Muscle of leg (tissue), 11 donors: Measurements from ENCODE around the gene AHSA1. TPM values are rescaled to one million over a fixed set of nuclear protein-coding genes. Genes with fewer than 3 reads are reported as not detected.

Experiments used
- DNase-seq: peaks from one replicate; pipeline ENCODE4 v3.0.0; 2013
- H3K27ac ChIP-seq: one replicate; pipeline ENCODE4 v1.5.1; 2013; ENCODE audit warnings: mild to moderate bottlenecking, low read length, control low read depth
- H3K27me3 ChIP-seq: one replicate; pipeline ENCODE4 v1.6.1; 2013; ENCODE audit warnings: low read length; ENCODE audit not compliant: control insufficient read depth, insufficient read depth
- H3K36me3 ChIP-seq: one replicate; pipeline ENCODE4 v1.6.1; 2013; ENCODE audit warnings: low read length; ENCODE audit not compliant: control insufficient read depth, insufficient read depth
- H3K4me1 ChIP-seq: one replicate; pipeline ENCODE4 v1.6.1; 2013; ENCODE audit warnings: low read length; ENCODE audit not compliant: control insufficient read depth, insufficient read depth
- H3K4me3 ChIP-seq: one replicate; pipeline ENCODE4 v1.5.1; 2013; ENCODE audit warnings: low read length, control low read depth
- H3K9me3 ChIP-seq: replicated peaks from 2 replicates; pipeline ENCODE4 v1.6.1; 2013; ENCODE audit warnings: low read depth, low read length; ENCODE audit not compliant: control insufficient read depth
- WGBS: methylation state at CpG from one replicate; pipeline ENCODE4 v1.1.5; 2013; ENCODE audit warnings: missing lambda C conversion rate; ENCODE audit not compliant: insufficient coverage; 5-methylcytosine and 5-hydroxymethylcytosine counted together
- polyA plus RNA-seq, 8 donors: library from polyadenylated mRNA; unstranded; fragments of 120-200 nt; gene quantifications; one replicate each; pipeline versions ENCODE4 v1.2.1 to v1.2.3, GENCODE V29; 2013; ENCODE audit warnings: inconsistent platforms in 1 of 8, low replicate concordance in 1 of 8; ENCODE audit not compliant: insufficient read length in 8 of 8, insufficient read depth in 1 of 8
- total RNA-seq: library from RNA; stranded (reverse); fragments of 120-200 nt; gene quantifications from one replicate; pipeline ENCODE4 v1.2.4, GENCODE V29; 2013

The AHSA1 gene
- total and polyA plus RNA-seq, 9 donors = 95.0 to 133 (median 113) TPM

DNA sequence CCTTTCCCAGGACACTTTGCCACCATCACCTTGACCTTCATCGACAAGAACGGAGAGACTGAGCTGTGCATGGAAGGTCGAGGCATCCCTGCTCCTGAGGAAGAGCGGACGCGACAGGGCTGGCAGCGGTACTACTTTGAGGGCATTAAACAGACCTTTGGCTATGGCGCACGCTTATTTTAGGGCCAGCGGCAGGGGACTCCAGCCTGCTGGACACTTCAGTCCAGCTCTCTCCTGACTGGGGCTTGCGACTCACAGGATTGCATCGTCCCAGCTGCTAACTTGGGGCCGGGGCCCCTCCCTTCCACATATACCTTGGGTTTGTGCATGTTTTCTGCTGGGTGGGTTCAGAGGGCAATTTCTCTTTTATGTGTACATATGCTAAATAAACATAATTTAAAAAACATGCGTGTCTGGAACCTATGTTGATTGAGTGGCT, 11.2 kb downstream of the AHSA1 start:
- H3K36me3 ChIP-seq = peaks cover 49% of the 10 kb centered on the region

DNA sequence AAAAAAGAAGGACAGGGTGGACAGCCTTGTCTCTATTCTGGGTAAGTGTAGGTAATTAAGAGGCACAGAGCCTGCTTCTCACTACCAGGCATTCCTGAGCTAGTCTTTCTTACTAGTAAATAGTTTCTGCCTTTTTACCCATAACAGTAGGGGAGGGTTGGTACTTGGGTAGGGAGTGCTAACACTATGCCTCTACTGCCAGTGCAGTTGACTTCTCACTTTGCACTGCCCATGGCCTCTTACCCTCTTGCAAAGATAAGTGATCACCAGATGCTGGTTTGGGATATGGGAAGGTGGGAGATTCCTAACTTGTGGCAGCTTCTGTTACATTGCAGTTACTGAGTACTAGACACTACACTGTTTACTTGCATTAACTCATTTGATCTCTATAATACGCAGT, 11.6 kb downstream of the AHSA1 start:
- H3K27ac ChIP-seq = no peak overlapping the region
- no CpG with 5 or more reads among the region's 1 CpG for WGBS
- peaks cover 46% of the 10 kb centered on the region for H3K36me3 ChIP-seq
- H3K9me3 ChIP-seq = no peaks in the 10 kb centered on the region
- H3K27me3 ChIP-seq = no peaks in the 10 kb centered on the region
- H3K4me3 ChIP-seq = no peak overlapping the region
- no peak for DNase-seq
- no peaks in the 10 kb centered on the region for H3K4me1 ChIP-seq

More for the DNA sequence above, 11.2 kb downstream of the AHSA1 start:
- no peaks in the 10 kb centered on the region for H3K27me3 ChIP-seq
- no peak overlapping the region for H3K4me3 ChIP-seq
- H3K27ac ChIP-seq = no peak overlapping the region
- H3K9me3 ChIP-seq = no peaks in the 10 kb centered on the region
- DNase-seq = no peak
- 90% methylated on average over 10 of the region's 14 CpGs for WGBS
- no peaks in the 10 kb centered on the region for H3K4me1 ChIP-seq

DNA sequence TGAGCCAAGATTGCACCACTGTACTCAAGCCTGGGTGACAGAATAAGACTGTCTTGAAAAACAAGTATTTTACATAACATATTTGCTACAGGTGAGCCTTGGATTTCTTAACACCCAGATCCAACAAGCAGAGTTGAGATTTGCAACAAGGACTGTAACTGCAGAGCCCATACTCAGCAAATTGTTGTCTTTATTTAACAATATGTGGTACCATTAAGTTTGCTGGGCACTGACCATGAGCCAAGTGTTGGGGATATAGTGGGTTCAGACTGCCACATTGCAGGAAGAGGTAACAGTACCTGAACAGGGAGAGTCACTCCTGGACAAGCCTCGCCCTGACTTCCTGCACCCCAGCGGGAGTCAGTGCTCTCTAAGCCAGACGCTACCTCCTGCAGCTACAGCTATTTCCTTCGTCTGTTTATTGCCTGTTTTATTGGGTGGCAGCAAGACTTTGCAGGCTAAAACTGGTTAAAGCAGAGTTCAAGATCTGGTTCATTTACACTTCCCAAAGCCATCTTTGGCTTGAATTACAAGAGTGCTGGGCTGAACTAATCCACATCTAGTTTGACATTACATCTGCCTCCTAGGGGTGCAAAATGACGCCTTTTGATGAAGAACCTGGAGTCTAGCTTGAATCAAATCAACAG, 12.5 kb downstream of the AHSA1 start:
- no peak for DNase-seq

GRCh38 chr14:77473921-77474320, 16.0 kb downstream of the AHSA1 start:
- 0% methylated on average over 1 of the region's 5 CpGs for WGBS
- Histone ChIP-seq H3K27me3 (no peaks in the 10 kb centered on the region), H3K9me3 (no peaks in the 10 kb centered on the region), H3K36me3 (peaks cover 7% of the 10 kb centered on the region), H3K4me1 (no peaks in the 10 kb centered on the region), H3K4me3 (no peak overlapping the region), H3K27ac (no peak overlapping the region)
- DNase-seq = no peak

More for the DNA sequence above, 12.5 kb downstream of the AHSA1 start:
- Histone ChIP-seq H3K27ac (no peak overlapping the region), H3K4me1 (no peaks in the 10 kb centered on the region), H3K9me3 (no peaks in the 10 kb centered on the region), H3K4me3 (no peak overlapping the region), H3K36me3 (peaks cover 42% of the 10 kb centered on the region), H3K27me3 (no peaks in the 10 kb centered on the region)
- WGBS = 26% methylated on average over 5 of the region's 5 CpGs

GRCh38 chr14:77474479-77475177, 16.7 kb downstream of the AHSA1 start:
- WGBS = 48% methylated on average over 4 of the region's 9 CpGs
- no peak overlapping the region for H3K27ac ChIP-seq
- H3K27me3 ChIP-seq = no peaks in the 10 kb centered on the region
- no peaks in the 10 kb centered on the region for H3K9me3 ChIP-seq
- H3K4me1 ChIP-seq = no peaks in the 10 kb centered on the region
- no peak overlapping the region for H3K4me3 ChIP-seq
- H3K36me3 ChIP-seq = peaks cover under 1% of the 10 kb centered on the region
- peak; percentile 22 for DNase-seq

DNA sequence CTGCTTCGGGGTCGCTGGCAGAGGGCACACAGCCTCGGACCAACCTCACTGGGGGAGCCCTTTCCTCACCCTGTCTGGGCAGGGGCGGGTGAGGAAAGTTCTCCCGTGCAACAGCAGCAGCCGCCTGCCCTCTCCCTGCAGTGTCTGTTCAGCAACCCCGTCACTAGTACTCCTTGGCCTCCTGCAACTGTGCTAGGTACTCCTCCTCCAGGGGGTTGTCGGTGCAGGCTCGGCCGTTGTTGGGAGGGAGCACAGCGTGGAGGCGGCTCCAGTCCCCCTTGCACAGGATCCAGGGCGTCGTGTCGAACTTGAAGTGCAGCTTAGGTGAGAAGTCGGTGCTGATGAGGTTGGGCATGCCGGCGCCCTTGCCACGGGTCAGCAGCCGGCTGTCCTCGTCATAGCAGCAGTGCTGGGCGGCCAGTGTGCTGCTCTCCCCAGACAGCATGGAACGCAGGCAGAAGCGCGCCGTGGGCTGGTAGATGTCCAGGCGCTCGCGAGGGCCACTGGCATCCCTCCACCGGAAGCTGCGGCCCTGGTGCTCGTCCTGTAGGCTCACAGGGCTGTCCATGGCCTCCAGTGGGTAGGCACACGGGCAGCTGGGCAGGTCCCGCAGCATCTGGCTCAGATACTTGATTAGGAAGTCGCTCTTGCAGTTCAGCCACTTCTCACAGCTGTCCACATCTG, 17.7 kb downstream of the AHSA1 start:
- Histone ChIP-seq H3K4me1 (no peaks in the 10 kb centered on the region), H3K27me3 (no peaks in the 10 kb centered on the region), H3K9me3 (no peaks in the 10 kb centered on the region), H3K27ac (no peak overlapping the region), H3K36me3 (no peaks in the 10 kb centered on the region), H3K4me3 (no peak overlapping the region)
- DNase-seq = no peak
- WGBS = 78% methylated on average over 32 of the region's 35 CpGs

DNA sequence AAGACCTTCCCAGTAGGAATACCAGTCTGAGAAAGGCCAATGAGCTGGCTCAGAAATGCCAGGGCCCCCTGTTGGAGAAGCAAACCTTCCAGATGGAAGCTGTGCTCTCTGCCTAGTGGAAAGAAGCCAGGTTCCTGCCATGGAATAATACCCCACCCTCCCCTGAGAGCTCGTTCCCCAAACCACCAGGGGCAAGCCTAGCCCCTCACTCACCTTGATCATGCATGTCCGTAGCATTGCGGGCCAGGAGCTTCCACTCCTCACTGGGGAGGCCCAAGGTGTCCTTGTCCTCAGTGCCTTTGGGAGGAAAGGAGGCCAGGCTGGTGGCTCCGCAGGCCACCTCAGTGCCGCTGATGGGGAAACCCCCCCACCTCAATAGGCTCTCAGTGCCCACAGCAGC, 20.1 kb downstream of the AHSA1 start:
- H3K9me3 ChIP-seq = no peaks in the 10 kb centered on the region
- no peak overlapping the region for H3K27ac ChIP-seq
- H3K4me3 ChIP-seq = no peak overlapping the region
- DNase-seq = no peak
- 100% methylated on average over 1 of the region's 5 CpGs for WGBS
- H3K36me3 ChIP-seq = no peaks in the 10 kb centered on the region
- no peaks in the 10 kb centered on the region for H3K4me1 ChIP-seq
- no peaks in the 10 kb centered on the region for H3K27me3 ChIP-seq

- Histone ChIP-seq H3K27ac (no peak overlapping the region), H3K4me3 (no peak overlapping the region), H3K9me3 (no peaks in the 10 kb centered on the region), H3K36me3 (no peaks in the 10 kb centered on the region), H3K4me1 (no peaks in the 10 kb centered on the region), H3K27me3 (no peaks in the 10 kb centered on the region)
- no CpG with 5 or more reads among the region's 1 CpG for WGBS
- no peak for DNase-seq
Observed at GRCh38 chr14:77478796-77479195, 20.9 kb downstream of the AHSA1 start.

DNA sequence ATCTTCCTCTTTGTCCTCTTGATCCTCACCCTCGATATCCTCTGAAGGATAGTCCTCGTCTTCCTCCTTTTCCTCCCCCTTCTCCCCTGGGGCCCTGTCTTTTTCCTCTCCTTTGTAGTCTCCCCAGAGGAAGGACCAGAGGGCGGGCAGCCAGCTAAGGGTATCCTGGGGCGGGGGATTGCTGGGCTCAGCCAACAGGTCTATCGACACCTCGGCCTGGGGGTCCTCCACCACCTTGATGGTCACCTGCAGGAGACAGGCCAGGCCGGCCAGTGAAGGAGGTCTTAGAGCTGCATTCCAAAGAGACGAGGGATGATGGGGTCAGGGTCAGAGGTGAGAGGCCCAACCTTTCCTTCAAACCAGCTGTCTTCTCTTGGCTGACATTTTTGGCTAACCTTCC, 24.5 kb downstream of the AHSA1 start:
- no peaks in the 10 kb centered on the region for H3K36me3 ChIP-seq
- H3K27ac ChIP-seq = no peak overlapping the region
- peaks cover 2% of the 10 kb centered on the region for H3K27me3 ChIP-seq
- no peak overlapping the region for H3K4me3 ChIP-seq
- DNase-seq = no peak
- H3K4me1 ChIP-seq = no peaks in the 10 kb centered on the region
- no peaks in the 10 kb centered on the region for H3K9me3 ChIP-seq
- 71% methylated on average over 6 of the region's 8 CpGs for WGBS

DNA sequence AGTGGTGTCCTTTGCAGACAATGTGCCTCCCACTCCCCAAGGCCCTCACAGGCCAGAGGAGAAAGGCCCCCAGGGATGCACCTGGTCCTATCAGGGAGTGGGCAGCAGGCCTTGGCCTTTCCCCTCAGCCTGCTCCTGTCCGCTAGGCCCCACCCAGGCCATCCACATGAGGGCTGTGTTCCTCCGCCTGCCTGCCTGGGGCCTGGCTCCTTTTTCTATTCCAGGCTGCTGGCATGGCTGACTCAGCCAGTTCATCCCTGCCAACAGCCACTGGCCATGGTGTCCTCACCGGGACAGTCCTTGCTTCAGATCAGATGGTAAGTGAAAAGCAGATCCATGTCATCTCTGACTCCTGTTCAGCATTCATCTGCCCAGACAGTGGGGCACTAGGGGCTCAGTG, 27.4 kb downstream of the AHSA1 start:
- Histone ChIP-seq H3K9me3 (no peaks in the 10 kb centered on the region), H3K27me3 (peaks cover 2% of the 10 kb centered on the region), H3K4me1 (no peaks in the 10 kb centered on the region), H3K4me3 (no peak overlapping the region), H3K27ac (no peak overlapping the region), H3K36me3 (no peaks in the 10 kb centered on the region)
- no peak for DNase-seq
- WGBS = 80% methylated on average over 3 of the region's 3 CpGs
